CD4-positive, alpha-beta T cell treated with Interleukin-4 for 1 hour (primary cell): Measurements from ENCODE around the gene TAAR1.
A peak's percentile ranks its signal among the peaks of the same experiment; 100 is the strongest.
"Not testable (repeated sequence)": the region's sequence is repeated elsewhere in the genome, so short reads cannot be mapped to it uniquely, and the experiment has no call there.

Experiments used
- DNase-seq, 2 donors: peaks; one replicate each; pipeline ENCODE4 v3.0.0-alpha.2; 2020 to 2022

The TAAR1 gene

GRCh38 chr6:132651062-132651461 is 7.9 kb downstream of the TAAR1 start:
- peak in 1 of 2 donors; percentile 9 for DNase-seq

DNA sequence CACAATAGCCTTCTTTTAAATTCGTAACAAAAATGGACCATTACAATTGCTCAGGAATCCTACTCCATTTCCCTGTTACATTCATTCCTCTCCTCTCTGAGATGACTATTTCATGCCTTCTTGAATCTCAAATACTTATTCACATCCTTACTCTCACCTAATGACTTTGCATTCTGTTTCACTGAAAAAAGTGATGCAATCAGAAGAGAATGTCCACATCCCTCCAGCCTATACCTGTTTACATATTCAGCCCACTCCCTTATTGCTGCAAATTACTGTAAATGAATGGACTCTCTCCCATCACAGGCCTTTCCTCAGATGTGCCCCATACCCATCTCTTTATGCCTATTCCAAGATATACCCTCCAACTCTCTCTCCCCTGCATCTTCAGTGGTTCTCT is 8.6 kb downstream of the TAAR1 start:
- DNase-seq = no peak

- no peak for DNase-seq
These were observed 10.2 kb downstream of the TAAR1 start for GRCh38 chr6:132648828-132649227.

- peak in 1 of 2 donors; percentile 25 for DNase-seq
These were observed 10.6 kb downstream of the TAAR1 start for GRCh38 chr6:132648356-132648755.

- no peak for DNase-seq
These were observed 15.4 kb downstream of the TAAR1 start for GRCh38 chr6:132643547-132643946.

GRCh38 chr6:132637135-132637534 is 21.8 kb downstream of the TAAR1 start:
- not testable (repeated sequence) for DNase-seq

GRCh38 chr6:132635906-132636305 is 23.1 kb downstream of the TAAR1 start:
- not testable (repeated sequence) for DNase-seq

DNA sequence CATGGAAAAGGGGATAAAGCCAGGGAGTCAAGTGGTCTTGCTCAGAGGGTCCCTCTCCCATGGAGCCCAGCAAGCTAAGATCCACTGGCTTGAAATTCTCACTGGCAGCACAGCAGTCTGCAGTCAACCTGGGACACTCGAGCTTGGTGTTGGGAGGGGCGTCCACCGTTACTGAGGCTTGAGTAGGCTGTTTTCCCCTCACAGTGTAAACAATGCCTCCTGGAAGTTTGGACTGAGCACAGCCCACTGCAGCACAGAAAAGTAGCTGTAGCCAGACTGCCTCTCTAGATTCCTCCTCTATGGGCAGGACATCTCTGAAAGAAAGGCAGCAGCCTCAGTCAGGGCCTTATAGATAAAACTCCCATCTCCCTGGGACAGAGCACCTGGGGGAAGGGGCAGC is 23.7 kb downstream of the TAAR1 start:
- DNase-seq = not testable (repeated sequence)

- DNase-seq = no peak
These were observed 24.2 kb downstream of the TAAR1 start for GRCh38 chr6:132634796-132635195.

GRCh38 chr6:132633362-132633761 is 25.6 kb downstream of the TAAR1 start:
- no peak for DNase-seq

GRCh38 chr6:132624175-132624574 is 34.8 kb downstream of the TAAR1 start, which contains the start of gene TAAR2:
Gene TAAR2 (minus strand): TSS chr6:132624275. CDS start chr6:132624275, 0 bp downstream.
- no peak for DNase-seq

- no peak for DNase-seq
These were observed 35.7 kb downstream of the TAAR1 start for GRCh38 chr6:132623106-132623845.

DNA sequence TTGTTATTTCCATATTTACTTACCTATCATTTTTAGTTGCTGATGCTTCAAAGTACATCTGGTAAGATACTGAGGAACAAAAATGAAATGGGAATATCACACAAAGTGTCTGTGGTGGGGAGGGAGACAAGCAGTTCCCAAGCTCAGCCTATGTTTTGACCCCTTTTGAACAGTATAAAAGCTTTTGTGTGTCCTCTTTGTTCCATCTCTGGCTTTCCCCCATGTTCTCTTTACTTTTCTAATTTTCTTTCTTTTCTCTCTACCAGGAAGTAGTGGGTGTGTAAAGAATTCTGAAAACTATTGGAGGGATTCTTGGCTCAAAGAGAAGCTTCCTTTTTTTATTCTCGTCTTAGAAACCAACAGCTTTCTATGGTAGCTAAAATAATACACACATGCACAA is 42.3 kb downstream of the TAAR1 start:
- DNase-seq = no peak

- no peak for DNase-seq
These were observed 44.4 kb downstream of the TAAR1 start for GRCh38 chr6:132614554-132614953.

- peak in 1 of 2 donors; percentile 20 for DNase-seq
These were observed 46.4 kb downstream of the TAAR1 start for GRCh38 chr6:132612449-132613108.

- no peak for DNase-seq
These were observed 47.4 kb downstream of the TAAR1 start for GRCh38 chr6:132611616-132612015.

- DNase-seq = no peak
These were observed 51.3 kb downstream of the TAAR1 start for GRCh38 chr6:132607544-132608233.

DNA sequence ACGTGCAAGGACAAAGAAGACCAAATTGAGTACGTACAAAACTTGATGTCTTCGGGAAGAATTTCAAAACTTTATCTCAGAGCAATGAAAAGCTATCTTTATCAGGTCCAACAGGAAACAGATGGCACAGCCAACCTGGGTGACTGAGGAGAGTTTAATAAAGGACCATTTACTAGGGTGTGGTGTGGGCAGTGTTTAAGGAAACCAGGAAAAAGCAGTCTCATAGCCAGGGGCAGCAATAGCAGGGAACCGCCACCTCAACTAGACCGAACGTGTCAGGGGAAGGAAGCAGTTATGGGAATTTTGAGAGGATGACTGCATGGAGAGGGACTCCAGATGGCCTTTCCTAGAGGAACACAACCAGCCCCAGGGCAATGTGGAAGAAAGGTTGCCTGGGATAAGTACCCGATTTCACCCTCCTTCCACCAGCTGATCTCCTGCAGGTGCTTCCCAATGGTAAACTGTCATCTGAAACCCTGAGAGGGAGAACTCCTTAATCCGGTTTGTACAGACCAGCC is 54.3 kb downstream of the TAAR1 start:
- no peak for DNase-seq

- DNase-seq = not testable (repeated sequence)
These were observed 58.1 kb downstream of the TAAR1 start for GRCh38 chr6:132600900-132601299.

- no peak for DNase-seq
These were observed 60.5 kb downstream of the TAAR1 start for GRCh38 chr6:132598473-132598872.

- no peak for DNase-seq
These were observed 62.8 kb downstream of the TAAR1 start for GRCh38 chr6:132596201-132596600.
